Measurements from ENCODE around the gene SLC4A5.
"Not testable (repeated sequence)": the region's sequence is repeated elsewhere in the genome, so short reads cannot be mapped to it uniquely, and the experiment has no call there.

The SLC4A5 gene

GRCh38 chr2:74191596-74192380, 151.4 kb downstream of the SLC4A5 start:
- no peak for DNase-seq

- no peak for DNase-seq
These were observed 154.5 kb downstream of the SLC4A5 start for GRCh38 chr2:74188696-74189095.

- DNase-seq, result no peak
These were observed 155.1 kb downstream of the SLC4A5 start for GRCh38 chr2:74188018-74188601.

GRCh38 chr2:74186706-74187105, 156.5 kb downstream of the SLC4A5 start:
- DNase-seq, result not testable (repeated sequence)

DNA sequence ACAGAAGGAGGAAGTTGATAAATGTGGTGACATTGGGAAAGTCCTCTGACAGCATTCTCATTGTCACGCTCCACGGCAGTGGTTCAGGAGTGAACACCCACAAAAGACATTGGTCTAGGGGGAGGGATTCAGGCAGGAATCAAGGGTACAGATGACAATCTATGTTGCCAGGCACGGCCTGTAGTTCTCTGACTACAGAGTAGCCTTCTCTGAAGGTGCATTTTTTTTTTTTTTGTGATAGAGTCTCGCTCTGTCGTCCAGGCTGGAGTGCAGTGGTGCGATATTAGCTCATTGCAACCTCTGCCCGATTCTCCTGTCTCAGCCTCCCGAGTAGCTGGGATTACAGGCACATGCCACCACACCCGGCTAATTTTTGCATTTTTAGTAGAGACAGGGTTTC, 157.2 kb downstream of the SLC4A5 start:
- DNase-seq, result no peak

DNA sequence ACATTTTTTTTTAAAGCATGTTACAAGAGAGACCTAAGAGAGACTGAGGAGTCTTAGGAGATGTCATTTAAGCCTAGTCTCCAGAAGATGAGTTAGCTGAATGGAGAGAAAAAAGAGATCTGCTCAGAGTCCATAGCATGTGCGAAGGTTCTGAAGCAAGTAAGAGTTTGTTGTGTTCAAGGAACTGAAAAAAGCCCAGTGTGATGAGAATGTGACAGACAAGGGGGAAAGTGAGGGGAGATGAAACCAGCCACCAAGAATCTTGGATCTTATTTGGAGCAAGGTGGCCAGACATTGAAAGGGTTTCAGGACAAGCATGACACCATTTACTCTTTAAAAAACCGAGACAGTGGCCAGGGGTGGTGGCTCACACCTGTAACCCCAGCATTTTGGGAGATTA, 159.3 kb downstream of the SLC4A5 start:
- no peak for DNase-seq

DNA sequence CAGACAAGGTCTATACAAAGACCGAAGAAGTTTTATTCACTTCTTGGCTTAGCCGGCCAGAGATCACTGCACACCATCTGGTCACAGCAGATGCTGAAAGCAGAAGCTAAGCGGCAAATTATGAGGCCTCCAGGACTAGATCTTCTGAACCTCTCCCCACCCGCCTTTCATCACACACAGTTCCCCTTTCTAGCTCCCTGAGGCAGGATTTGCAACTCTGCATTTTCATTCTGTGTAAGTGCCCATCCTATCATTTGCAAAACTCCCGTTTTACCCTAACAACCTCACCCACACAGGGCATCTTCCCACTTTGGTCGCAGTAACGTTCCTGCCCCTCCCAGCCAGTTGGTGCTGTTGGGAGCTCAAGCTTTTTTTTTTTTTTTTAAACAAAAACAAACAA, 161.5 kb downstream of the SLC4A5 start:
- no peak for DNase-seq

DNA sequence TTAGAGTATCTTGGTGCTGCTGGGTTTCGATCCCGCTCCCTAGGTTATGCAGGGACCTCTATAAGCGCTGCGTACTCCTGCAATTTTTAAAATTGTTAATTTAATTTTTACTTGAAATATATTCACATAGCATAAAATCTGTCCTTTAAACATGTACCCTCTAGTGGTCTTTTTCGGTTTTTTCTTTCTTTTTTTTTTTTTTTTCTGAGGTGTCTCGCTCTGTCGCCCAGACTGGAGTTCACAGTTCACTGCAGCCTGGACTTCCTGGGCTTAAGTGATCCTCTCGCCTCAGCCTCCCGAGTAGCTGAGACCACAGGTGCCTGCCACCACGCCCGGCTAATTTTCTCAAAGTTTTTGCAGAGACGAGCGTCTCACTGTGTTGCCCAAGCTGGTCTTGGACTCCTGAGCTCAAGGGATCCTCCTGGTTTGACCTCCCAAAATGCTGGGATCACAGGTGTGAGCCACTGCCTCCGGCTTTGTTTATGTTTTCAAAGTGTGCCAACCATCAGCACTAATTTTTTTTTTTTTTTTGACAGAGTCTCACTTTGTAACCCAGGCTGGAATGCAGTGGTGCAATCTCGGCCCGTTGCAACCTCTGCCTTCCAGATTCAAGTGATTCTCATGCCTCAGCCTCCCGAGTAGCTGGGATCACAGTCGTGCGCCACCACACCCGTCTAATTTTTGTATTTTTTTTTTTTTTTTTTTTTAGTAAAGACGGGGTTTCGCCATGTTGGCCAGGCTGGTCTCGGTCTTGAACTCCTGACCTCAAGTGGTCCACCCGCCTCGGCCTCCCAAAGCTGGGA, 164.0 kb downstream of the SLC4A5 start:
- DNase-seq, result no peak

GRCh38 chr2:74178211-74179062, 164.8 kb downstream of the SLC4A5 start, which contains the start of gene MOB1A:
Gene MOB1A (minus strand): TSS chr2:74178879. CDS start chr2:74178674, 205 bp downstream.
- DNase-seq, result peak; percentile 97

- no peak for DNase-seq
These were observed 165.5 kb downstream of the SLC4A5 start for GRCh38 chr2:74177696-74178095.

GRCh38 chr2:74174909-74175308, 168.3 kb downstream of the SLC4A5 start:
- DNase-seq, result no peak

GRCh38 chr2:74168739-74169138, 174.5 kb downstream of the SLC4A5 start:
- DNase-seq, result no peak

Measured in activated CD4-positive, alpha-beta T cell treated with anti-CD3 and anti-CD28 coated beads, Interleukin-2, amount 50 U/mL, for 1 hour (primary cell).